HG03196 (cell line): ENCODE measurements around the gene ABAT.
A peak's percentile ranks its signal among the peaks of the same experiment; 100 is the strongest.
"Not testable (repeated sequence)": the region's sequence is repeated elsewhere in the genome, so short reads cannot be mapped to it uniquely, and the experiment has no call there.

Experiments
- ATAC-seq: cut with Tn5 transposase; IDR thresholded peaks from one replicate; pipeline ENCODE4 v1.9.1; 2021; ENCODE audit not compliant: unreplicated experiment

Gene ABAT

GRCh38 chr16:8648877-8649276, 25.5 kb upstream of the ABAT start:
- ATAC-seq, result no peak

- no peak for ATAC-seq
These were observed 24.4 kb upstream of the ABAT start for GRCh38 chr16:8649829-8650554.

GRCh38 chr16:8651958-8652357, 22.5 kb upstream of the ABAT start:
- ATAC-seq, result not testable (repeated sequence)

- ATAC-seq, result no peak
These were observed 19.2 kb upstream of the ABAT start for GRCh38 chr16:8655184-8655717.

GRCh38 chr16:8656376-8656775, 18.0 kb upstream of the ABAT start:
- ATAC-seq, result no peak

GRCh38 chr16:8660841-8661301, 13.5 kb upstream of the ABAT start:
- peak; percentile 76 for ATAC-seq

- no peak for ATAC-seq
These were observed 12.7 kb upstream of the ABAT start for GRCh38 chr16:8661703-8662102.

GRCh38 chr16:8663192-8664089, 11.0 kb upstream of the ABAT start:
- no peak for ATAC-seq

GRCh38 chr16:8665529-8665928, 8.9 kb upstream of the ABAT start:
- ATAC-seq, result no peak

- ATAC-seq, result no peak
These were observed 6.9 kb upstream of the ABAT start for GRCh38 chr16:8667492-8667891.

GRCh38 chr16:8668113-8668512, 6.3 kb upstream of the ABAT start:
- no peak for ATAC-seq

GRCh38 chr16:8669481-8669880, 4.9 kb upstream of the ABAT start:
- no peak for ATAC-seq

GRCh38 chr16:8670014-8670560, 4.3 kb upstream of the ABAT start:
- no peak for ATAC-seq

GRCh38 chr16:8673611-8674412, 605 bp upstream of the ABAT start:
- peak; percentile 40 for ATAC-seq

GRCh38 chr16:8675183-8676159, 1.1 kb downstream of the ABAT start:
- no peak for ATAC-seq

GRCh38 chr16:8676160-8676547, 1.7 kb downstream of the ABAT start:
- ATAC-seq, result no peak

GRCh38 chr16:8676737-8677375, 2.4 kb downstream of the ABAT start:
- no peak for ATAC-seq

GRCh38 chr16:8677481-8677880, 3.1 kb downstream of the ABAT start:
- no peak for ATAC-seq
